Breast epithelium (tissue), 4 donors: Measurements from ENCODE around the gene NLRP1. TPM values are rescaled to one million over a fixed set of nuclear protein-coding genes. Genes with fewer than 3 reads are reported as not detected.

Experiments
- DNase-seq, 2 donors: peaks; one replicate each; pipeline ENCODE4 v3.0.0-alpha.2; 2019; ENCODE audit warnings: low spot score in 2 of 2
- H3K27ac ChIP-seq, 2 donors: fragments of 200-600 bp; sonication (generic) in 1 of 2; one replicate each; pipeline ENCODE4 v1.5.1; 2016 to 2019; ENCODE audit warnings: mild to moderate bottlenecking in 1 of 2
- H3K27me3 ChIP-seq, 2 donors: fragments of 200-600 bp; sonication (generic) in 1 of 2; one replicate each; pipeline versions ENCODE4 v1.5.1 to v1.6.0; 2017 to 2019; ENCODE audit warnings: control low read depth in 1 of 2, mild to moderate bottlenecking in 1 of 2
- H3K36me3 ChIP-seq: fragments of 200-600 bp; one replicate; pipeline ENCODE4 v1.5.1; 2019
- H3K4me1 ChIP-seq, 2 donors: fragments of 200-600 bp; sonication (generic); one replicate each; pipeline ENCODE4 v1.5.1; 2016 to 2019; ENCODE audit warnings: control low read depth in 1 of 2
- H3K4me3 ChIP-seq, 3 donors: fragments of 200-600 bp; sonication (generic); 1 replicate in 2 of 3; 2 replicates in 1 of 3; pipeline ENCODE4 v1.5.1; 2016 to 2019; ENCODE audit warnings: mild to moderate bottlenecking in 3 of 3, moderate library complexity in 2 of 3
- H3K9me3 ChIP-seq, 2 donors: fragments of 200-600 bp; sonication (generic) in 1 of 2; one replicate each; pipeline ENCODE4 v1.5.1; 2016 to 2019; ENCODE audit warnings: control low read depth in 1 of 2
- POLR2A ChIP-seq: fragments of 450-650 bp; IDR thresholded peaks from one replicate; pipeline ENCODE4 v1.6.1; 2016; ENCODE audit warnings: antibody characterized with exemption, mild to moderate bottlenecking, moderate library complexity
- POLR2AphosphoS5 ChIP-seq, 3 donors: sonication (generic); formaldehyde crosslinking; IDR thresholded peaks; one replicate each; pipeline ENCODE4 v1.6.1; 2017; ENCODE audit warnings: antibody characterized with exemption in 3 of 3
- intact Hi-C: fragments of 100-400 bp; cut with DNase I; formaldehyde crosslinking; loops from one replicate; pipeline ENCODE4 v1.15.1; 2023; ENCODE audit warnings: low total_unique reads
- total RNA-seq, 3 donors: library from RNA; depleted of rRNA; stranded (reverse); fragments of >200 nt; gene quantifications; one replicate each; pipeline ENCODE4 v1.1.0, GENCODE V29; 2016
- TF ChIP-seq, protein P1 (sequence below), 3 donors: fragments of 450-650 bp; IDR thresholded peaks; one replicate each; pipeline ENCODE4 v1.5.1; 2016 to 2017; ENCODE audit warnings: antibody characterized with exemption in 3 of 3, mild to moderate bottlenecking in 3 of 3, moderate library complexity in 3 of 3

Gene NLRP1
- total RNA-seq, 3 donors from 2014 or later, result 27.4 to 35.1 (median 29.6) TPM

GRCh38 chr17:5545051-5545987 lies 39.0 kb downstream of the NLRP1 start:
- H3K4me3 ChIP-seq, result no peak overlapping the region
- H3K27ac ChIP-seq, result no peak overlapping the region

GRCh38 chr17:5544115-5544514 lies 40.2 kb downstream of the NLRP1 start:
- Histone ChIP-seq H3K27ac (no peak overlapping the region), H3K36me3 (no peaks in the 10 kb centered on the region), H3K4me1 (no peaks in the 10 kb centered on the region), H3K27me3 (no peaks in the 10 kb centered on the region), H3K9me3 (no peaks in the 10 kb centered on the region), H3K4me3 (no peak overlapping the region)
- no peak for DNase-seq
- TF ChIP-seq POLR2AphosphoS5 (IDR thresholded peaks at IDR 0.05) (no peak), POLR2A (no peak)
- TF ChIP-seq, protein P1, sequence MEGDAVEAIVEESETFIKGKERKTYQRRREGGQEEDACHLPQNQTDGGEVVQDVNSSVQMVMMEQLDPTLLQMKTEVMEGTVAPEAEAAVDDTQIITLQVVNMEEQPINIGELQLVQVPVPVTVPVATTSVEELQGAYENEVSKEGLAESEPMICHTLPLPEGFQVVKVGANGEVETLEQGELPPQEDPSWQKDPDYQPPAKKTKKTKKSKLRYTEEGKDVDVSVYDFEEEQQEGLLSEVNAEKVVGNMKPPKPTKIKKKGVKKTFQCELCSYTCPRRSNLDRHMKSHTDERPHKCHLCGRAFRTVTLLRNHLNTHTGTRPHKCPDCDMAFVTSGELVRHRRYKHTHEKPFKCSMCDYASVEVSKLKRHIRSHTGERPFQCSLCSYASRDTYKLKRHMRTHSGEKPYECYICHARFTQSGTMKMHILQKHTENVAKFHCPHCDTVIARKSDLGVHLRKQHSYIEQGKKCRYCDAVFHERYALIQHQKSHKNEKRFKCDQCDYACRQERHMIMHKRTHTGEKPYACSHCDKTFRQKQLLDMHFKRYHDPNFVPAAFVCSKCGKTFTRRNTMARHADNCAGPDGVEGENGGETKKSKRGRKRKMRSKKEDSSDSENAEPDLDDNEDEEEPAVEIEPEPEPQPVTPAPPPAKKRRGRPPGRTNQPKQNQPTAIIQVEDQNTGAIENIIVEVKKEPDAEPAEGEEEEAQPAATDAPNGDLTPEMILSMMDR (IDR thresholded peaks at IDR 0.05), result no peak
- intact Hi-C loops, result no loop called here

More at GRCh38 chr17:5545051-5545987, 39.0 kb downstream of the NLRP1 start:
- Histone ChIP-seq H3K27me3 (no peaks in the 10 kb centered on the region), H3K9me3 (no peaks in the 10 kb centered on the region), H3K4me1 (no peaks in the 10 kb centered on the region), H3K36me3 (no peaks in the 10 kb centered on the region)
- TF ChIP-seq POLR2A, result no peak
- TF ChIP-seq, protein P1 (IDR thresholded peaks at IDR 0.05), result no peak
- no peak for TF ChIP-seq POLR2AphosphoS5 (IDR thresholded peaks at IDR 0.05)
- no peak for DNase-seq
- intact Hi-C loops, result no loop called here

DNA sequence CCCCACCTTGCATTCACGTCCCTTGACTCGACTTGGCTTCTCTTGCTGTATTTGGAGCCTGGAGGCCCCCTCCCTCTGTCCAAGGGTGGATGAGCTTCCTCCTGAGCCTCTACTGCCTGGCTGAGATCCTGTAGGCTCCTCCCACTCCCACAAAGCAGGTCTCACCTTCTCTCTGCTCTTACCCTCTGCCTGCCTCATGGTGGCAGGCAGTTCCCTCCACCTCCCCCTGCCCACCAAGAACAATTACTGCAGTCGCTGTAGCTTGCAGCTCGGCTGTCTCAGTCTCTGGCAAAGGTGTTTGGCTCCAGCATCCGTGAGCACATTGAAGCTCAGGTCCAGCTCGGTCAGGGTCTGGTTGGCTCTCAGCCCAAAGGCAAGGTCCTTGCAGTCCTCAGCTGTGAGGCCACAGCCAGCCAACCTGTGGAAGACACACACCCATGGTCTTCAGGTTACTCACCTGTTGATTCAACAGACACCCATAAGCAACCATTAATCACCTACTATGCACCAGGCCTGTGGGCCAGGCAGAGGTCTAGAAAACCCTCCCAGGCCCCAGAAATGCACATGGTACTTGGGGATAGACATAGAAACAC lies 42.6 kb downstream of the NLRP1 start:
- no peaks in the 10 kb centered on the region for H3K4me1 ChIP-seq
- no peaks in the 10 kb centered on the region for H3K27me3 ChIP-seq
- TF ChIP-seq POLR2A (no peak), POLR2AphosphoS5 (IDR thresholded peaks at IDR 0.05) (no peak)
- TF ChIP-seq, protein P1 (IDR thresholded peaks at IDR 0.05), result no peak
- H3K4me3 ChIP-seq, result no peak overlapping the region
- H3K27ac ChIP-seq, result no peak overlapping the region
- H3K36me3 ChIP-seq, result no peaks in the 10 kb centered on the region
- no peak for DNase-seq
- no peaks in the 10 kb centered on the region for H3K9me3 ChIP-seq
- intact Hi-C loops, result no loop called here

DNA sequence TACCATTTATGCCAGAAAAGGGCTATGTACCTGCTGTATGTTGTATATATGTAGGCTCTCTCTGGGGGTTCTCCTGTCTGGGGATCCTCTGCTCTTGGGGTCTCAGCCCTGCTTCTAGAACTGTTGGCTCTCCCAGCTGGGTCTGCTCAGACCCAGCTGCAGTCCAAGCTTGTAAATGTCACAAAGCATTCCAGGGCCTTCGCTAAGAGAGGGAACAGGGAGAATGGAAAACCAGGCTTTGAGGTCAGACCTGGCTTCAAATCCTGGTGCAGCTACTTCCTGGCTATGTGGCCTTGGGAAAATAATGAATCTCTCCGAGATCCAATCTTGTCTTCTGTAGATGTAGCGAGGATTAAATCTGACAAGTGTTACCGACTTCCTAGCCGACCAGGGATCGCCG lies 44.0 kb downstream of the NLRP1 start:
- intact Hi-C loops, result no loop called here
- H3K36me3 ChIP-seq, result no peaks in the 10 kb centered on the region
- no peak overlapping the region for H3K27ac ChIP-seq
- H3K27me3 ChIP-seq, result no peaks in the 10 kb centered on the region
- DNase-seq, result no peak
- no peak overlapping the region for H3K4me3 ChIP-seq
- no peaks in the 10 kb centered on the region for H3K9me3 ChIP-seq
- TF ChIP-seq POLR2A, result no peak
- TF ChIP-seq, protein P1 (IDR thresholded peaks at IDR 0.05), result no peak
- TF ChIP-seq POLR2AphosphoS5 (IDR thresholded peaks at IDR 0.05), result no peak
- no peaks in the 10 kb centered on the region for H3K4me1 ChIP-seq

DNA sequence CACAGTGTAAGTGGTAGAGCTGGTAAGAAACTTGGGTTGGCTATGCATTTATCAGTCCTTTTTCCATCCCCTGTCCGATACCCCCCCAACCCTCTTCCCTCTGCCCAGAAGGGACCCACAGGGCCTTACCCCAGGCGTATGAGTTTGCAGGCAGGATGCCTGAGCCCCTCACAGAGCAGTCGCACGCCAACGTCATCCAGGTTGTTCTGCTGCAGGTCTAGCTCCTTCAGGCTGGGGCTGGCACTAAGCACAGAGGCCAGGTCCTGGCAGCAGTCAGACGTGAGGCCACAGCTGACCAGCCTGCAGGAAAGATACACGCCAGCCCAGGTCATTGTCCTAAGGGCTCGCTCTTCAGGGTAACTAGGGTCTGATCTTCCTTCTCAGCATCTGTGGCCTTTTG lies 45.0 kb downstream of the NLRP1 start:
- Histone ChIP-seq H3K27ac (no peak overlapping the region), H3K4me1 (no peaks in the 10 kb centered on the region), H3K36me3 (no peaks in the 10 kb centered on the region), H3K9me3 (no peaks in the 10 kb centered on the region), H3K27me3 (no peaks in the 10 kb centered on the region), H3K4me3 (no peak overlapping the region)
- intact Hi-C loops, result no loop called here
- DNase-seq, result no peak
- TF ChIP-seq POLR2A, result no peak
- TF ChIP-seq, protein P1 (IDR thresholded peaks at IDR 0.05), result no peak
- no peak for TF ChIP-seq POLR2AphosphoS5 (IDR thresholded peaks at IDR 0.05)
